Sigmoid colon (tissue), 4 donors: ENCODE results near the gene XIST.

Experiments used
- EP300 ChIP-seq, 4 donors: sonication (generic); formaldehyde crosslinking; IDR thresholded peaks; one replicate each; pipeline ENCODE4 v1.6.1; 2017; ENCODE audit warnings: antibody characterized with exemption in 4 of 4
- TF ChIP-seq, protein P1 (sequence below), 4 experiments: fragments of 450-650 bp in 3 of 4; fragments of 200-600 bp in 1 of 4; IDR thresholded peaks; one replicate each; pipeline ENCODE4 v1.5.1; 2016 to 2019; ENCODE audit warnings: antibody characterized with exemption in 4 of 4, mild to moderate bottlenecking in 3 of 4, moderate library complexity in 2 of 4

DNA sequence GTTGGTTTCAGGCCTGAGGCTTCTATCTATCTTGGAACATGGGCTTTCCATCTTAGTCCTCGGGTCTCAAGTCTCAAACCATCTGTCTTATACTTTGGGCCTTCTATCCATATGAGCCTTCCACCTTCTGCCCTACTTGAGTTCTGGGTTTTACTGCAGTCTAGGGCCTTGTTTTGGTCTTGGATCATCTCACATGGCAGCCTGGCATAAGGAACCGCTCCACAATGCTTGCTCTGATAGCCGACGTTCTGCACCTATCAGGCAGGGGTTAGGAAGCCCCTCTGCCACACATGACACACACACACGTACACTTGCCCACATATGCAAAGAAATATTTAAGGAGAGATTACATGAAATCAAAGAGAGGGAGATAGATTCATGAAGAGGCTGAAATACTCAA lies 25.5 kb downstream of the XIST start:
- TF ChIP-seq EP300 (IDR thresholded peaks at IDR 0.05): no peak
- TF ChIP-seq, protein P1, sequence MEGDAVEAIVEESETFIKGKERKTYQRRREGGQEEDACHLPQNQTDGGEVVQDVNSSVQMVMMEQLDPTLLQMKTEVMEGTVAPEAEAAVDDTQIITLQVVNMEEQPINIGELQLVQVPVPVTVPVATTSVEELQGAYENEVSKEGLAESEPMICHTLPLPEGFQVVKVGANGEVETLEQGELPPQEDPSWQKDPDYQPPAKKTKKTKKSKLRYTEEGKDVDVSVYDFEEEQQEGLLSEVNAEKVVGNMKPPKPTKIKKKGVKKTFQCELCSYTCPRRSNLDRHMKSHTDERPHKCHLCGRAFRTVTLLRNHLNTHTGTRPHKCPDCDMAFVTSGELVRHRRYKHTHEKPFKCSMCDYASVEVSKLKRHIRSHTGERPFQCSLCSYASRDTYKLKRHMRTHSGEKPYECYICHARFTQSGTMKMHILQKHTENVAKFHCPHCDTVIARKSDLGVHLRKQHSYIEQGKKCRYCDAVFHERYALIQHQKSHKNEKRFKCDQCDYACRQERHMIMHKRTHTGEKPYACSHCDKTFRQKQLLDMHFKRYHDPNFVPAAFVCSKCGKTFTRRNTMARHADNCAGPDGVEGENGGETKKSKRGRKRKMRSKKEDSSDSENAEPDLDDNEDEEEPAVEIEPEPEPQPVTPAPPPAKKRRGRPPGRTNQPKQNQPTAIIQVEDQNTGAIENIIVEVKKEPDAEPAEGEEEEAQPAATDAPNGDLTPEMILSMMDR (IDR thresholded peaks at IDR 0.05): no peak
